WTC11 (cell line): Measurements from ENCODE around the gene STK11.

Experiments used
- FOXK1 ChIP-seq: sonication (generic); formaldehyde crosslinking; IDR thresholded peaks from 2 replicates; pipeline ENCODE4 v1.8.0; 2022; ENCODE audit warnings: mild to moderate bottlenecking, moderate library complexity, missing genetic modification reagents
- NFE2L1 ChIP-seq: sonication (generic); formaldehyde crosslinking; IDR thresholded peaks from 2 replicates; pipeline ENCODE4 v1.8.1; 2023; ENCODE audit warnings: missing genetic modification reagents
- USF1 ChIP-seq: sonication (generic); formaldehyde crosslinking; IDR thresholded peaks from 2 replicates; pipeline ENCODE4 v1.8.0; 2022; ENCODE audit warnings: mild to moderate bottlenecking, missing genetic modification reagents

- TF ChIP-seq FOXK1 (CRISPR knock-in tag) (no peak), NFE2L1 (CRISPR knock-in tag) (no peak), USF1 (CRISPR knock-in tag) (no peak)
Observed at GRCh38 chr19:1181606-1182005, 24.0 kb upstream of the STK11 start.
